Activated T-helper 1 cell treated with anti-CD3 and anti-CD28 coated beads, Interleukin-12 subunit alpha, Interleukin-12 subunit beta, Interleukin-2, Interleukin-4 antibody, amounts not matched to agents 30 ng/mL and 10 ng/mL and 1 ng/mL, durations not matched to agents 14 hours and 24 hours and 36 hours (primary cell): Measurements from ENCODE around the gene WDR77. TPM values are rescaled to one million over a fixed set of nuclear protein-coding genes. Genes with fewer than 3 reads are reported as not detected.
A peak's percentile ranks its signal among the peaks of the same experiment; 100 is the strongest.

Experiments used
- DNase-seq: peaks from one replicate; pipeline ENCODE4 v3.0.0; 2021; ENCODE audit warnings: low spot score
- H3K27ac Mint-ChIP-seq: one replicate; pipeline ENCODE4 v1.8.0; 2021; ENCODE audit warnings: mild to moderate bottlenecking, mixed read lengths
- H3K27me3 Mint-ChIP-seq: one replicate; pipeline ENCODE4 v1.8.0; 2022; ENCODE audit warnings: mild to moderate bottlenecking, moderate library complexity, mixed read lengths; ENCODE audit not compliant: insufficient read depth
- H3K36me3 Mint-ChIP-seq: one replicate; pipeline ENCODE4 v1.8.0; 2021; ENCODE audit warnings: low read depth, mixed read lengths
- H3K4me1 Mint-ChIP-seq: one replicate; pipeline ENCODE4 v1.8.0; 2021; ENCODE audit warnings: low read depth, mixed read lengths
- H3K4me3 Mint-ChIP-seq: one replicate; pipeline ENCODE4 v1.8.0; 2021; ENCODE audit warnings: mild to moderate bottlenecking, moderate library complexity, mixed read lengths
- H3K9me3 Mint-ChIP-seq: one replicate; pipeline ENCODE4 v1.8.0; 2021; ENCODE audit warnings: mixed read lengths
- intact Hi-C: fragments of 100-400 bp; cut with micrococcal nuclease; formaldehyde crosslinking; loops from one replicate; pipeline ENCODE4 v1.15.1; 2024
- total RNA-seq: library from RNA; stranded (reverse); gene quantifications from 2 replicates; pipeline ENCODE4 v1.2.3, GENCODE V29; 2022

WDR77 gene
- total RNA-seq, 1 donor from 2014 or later, result 61.3 TPM

- Mint-ChIP-seq H3K9me3 (no peaks in the 10 kb centered on the region), H3K27me3 (no peaks in the 10 kb centered on the region), H3K4me3 (no peak overlapping the region), H3K27ac (no peak overlapping the region), H3K4me1 (peaks cover 12% of the 10 kb centered on the region), H3K36me3 (peaks cover 25% of the 10 kb centered on the region)
- intact Hi-C loops, result no loop called here
- no peak for DNase-seq
Measured at GRCh38 chr1:111467865-111468716, 19.0 kb upstream of the WDR77 start.

- Mint-ChIP-seq H3K27me3 (no peaks in the 10 kb centered on the region), H3K9me3 (no peaks in the 10 kb centered on the region)
- intact Hi-C loops, result no loop called here
Measured at GRCh38 chr1:111466480-111466879, 17.4 kb upstream of the WDR77 start.

GRCh38 chr1:111465754-111466153 is 16.7 kb upstream of the WDR77 start:
- H3K27me3 Mint-ChIP-seq, result no peaks in the 10 kb centered on the region
- H3K4me1 Mint-ChIP-seq, result peaks cover 6% of the 10 kb centered on the region
- no peaks in the 10 kb centered on the region for H3K9me3 Mint-ChIP-seq
- intact Hi-C loops, result no loop called here
- no peak overlapping the region for H3K4me3 Mint-ChIP-seq
- H3K27ac Mint-ChIP-seq, result no peak overlapping the region
- peaks cover 35% of the 10 kb centered on the region for H3K36me3 Mint-ChIP-seq
- no peak for DNase-seq

More at GRCh38 chr1:111466480-111466879, 17.4 kb upstream of the WDR77 start:
- Mint-ChIP-seq H3K4me3 (no peak overlapping the region), H3K36me3 (peaks cover 33% of the 10 kb centered on the region), H3K27ac (no peak overlapping the region), H3K4me1 (peaks cover 6% of the 10 kb centered on the region)
- DNase-seq, result no peak

GRCh38 chr1:111463029-111463683 is 14.1 kb upstream of the WDR77 start:
- H3K27ac Mint-ChIP-seq, result no peak overlapping the region

GRCh38 chr1:111462370-111463028 is 13.4 kb upstream of the WDR77 start:
- intact Hi-C loops, result no loop called here

More at GRCh38 chr1:111463029-111463683, 14.1 kb upstream of the WDR77 start:
- peaks cover 49% of the 10 kb centered on the region for H3K36me3 Mint-ChIP-seq
- no peak for DNase-seq
- H3K4me1 Mint-ChIP-seq, result peaks cover 11% of the 10 kb centered on the region
- intact Hi-C loops, result no loop called here
- no peaks in the 10 kb centered on the region for H3K27me3 Mint-ChIP-seq
- no peaks in the 10 kb centered on the region for H3K9me3 Mint-ChIP-seq
- no peak overlapping the region for H3K4me3 Mint-ChIP-seq

GRCh38 chr1:111461765-111462164 is 12.7 kb upstream of the WDR77 start:
- Mint-ChIP-seq H3K9me3 (no peaks in the 10 kb centered on the region), H3K4me1 (peaks cover 11% of the 10 kb centered on the region), H3K36me3 (peaks cover 54% of the 10 kb centered on the region), H3K27ac (no peak overlapping the region), H3K4me3 (no peak overlapping the region), H3K27me3 (no peaks in the 10 kb centered on the region)
- DNase-seq, result no peak
- intact Hi-C loops, result no loop called here

More at GRCh38 chr1:111462370-111463028, 13.4 kb upstream of the WDR77 start:
- no peak for DNase-seq
- no peaks in the 10 kb centered on the region for H3K9me3 Mint-ChIP-seq
- no peak overlapping the region for H3K4me3 Mint-ChIP-seq
- no peak overlapping the region for H3K27ac Mint-ChIP-seq
- no peaks in the 10 kb centered on the region for H3K27me3 Mint-ChIP-seq
- peaks cover 11% of the 10 kb centered on the region for H3K4me1 Mint-ChIP-seq
- peaks cover 52% of the 10 kb centered on the region for H3K36me3 Mint-ChIP-seq

GRCh38 chr1:111455642-111456031 is 6.6 kb upstream of the WDR77 start:
- peaks cover 57% of the 10 kb centered on the region for H3K36me3 Mint-ChIP-seq
- H3K27ac Mint-ChIP-seq, result peak overlapping the region; percentile 71
- no peak for DNase-seq
- H3K4me3 Mint-ChIP-seq, result peak overlapping the region; percentile 67
- H3K4me1 Mint-ChIP-seq, result peaks cover 62% of the 10 kb centered on the region
- intact Hi-C loops, result loop anchor here (1.0 kb wide), 1 partner anchor 22 kb away; no protein-coding TSS in a partner anchor
- no peaks in the 10 kb centered on the region for H3K27me3 Mint-ChIP-seq
- H3K9me3 Mint-ChIP-seq, result no peaks in the 10 kb centered on the region

GRCh38 chr1:111454859-111455641 is 6.0 kb upstream of the WDR77 start:
- Mint-ChIP-seq H3K27ac (peak overlapping the region; percentile 79), H3K36me3 (peaks cover 56% of the 10 kb centered on the region), H3K27me3 (no peaks in the 10 kb centered on the region), H3K9me3 (no peaks in the 10 kb centered on the region), H3K4me3 (peak overlapping the region; percentile 67), H3K4me1 (peaks cover 65% of the 10 kb centered on the region)
- intact Hi-C loops, result loop anchor here (1.0 kb wide), 1 partner anchor 22 kb away; no protein-coding TSS in a partner anchor
- no peak for DNase-seq

- Mint-ChIP-seq H3K27me3 (no peaks in the 10 kb centered on the region), H3K9me3 (no peaks in the 10 kb centered on the region), H3K4me3 (no peak overlapping the region), H3K36me3 (peaks cover 53% of the 10 kb centered on the region), H3K4me1 (peaks cover 70% of the 10 kb centered on the region), H3K27ac (no peak overlapping the region)
- DNase-seq, result no peak
- intact Hi-C loops, result no loop called here
Measured at GRCh38 chr1:111453706-111454105, 4.7 kb upstream of the WDR77 start.

- no peak for DNase-seq
- Mint-ChIP-seq H3K4me3 (no peak overlapping the region), H3K27ac (no peak overlapping the region), H3K36me3 (peaks cover 46% of the 10 kb centered on the region), H3K4me1 (peaks cover 80% of the 10 kb centered on the region), H3K27me3 (no peaks in the 10 kb centered on the region), H3K9me3 (no peaks in the 10 kb centered on the region)
- intact Hi-C loops, result no loop called here
Measured at GRCh38 chr1:111452581-111452980, 3.5 kb upstream of the WDR77 start.

GRCh38 chr1:111450185-111450584 is 1.1 kb upstream of the WDR77 start:
- Mint-ChIP-seq H3K4me3 (peak overlapping the region; percentile 100), H3K27ac (peak overlapping the region; percentile 96), H3K36me3 (peaks cover 40% of the 10 kb centered on the region), H3K9me3 (no peaks in the 10 kb centered on the region), H3K4me1 (peaks cover 81% of the 10 kb centered on the region), H3K27me3 (no peaks in the 10 kb centered on the region)
- DNase-seq, result no peak
- intact Hi-C loops, result no loop called here

- H3K9me3 Mint-ChIP-seq, result no peaks in the 10 kb centered on the region
- no peaks in the 10 kb centered on the region for H3K27me3 Mint-ChIP-seq
- DNase-seq, result no peak
- peaks cover 41% of the 10 kb centered on the region for H3K36me3 Mint-ChIP-seq
- peak overlapping the region; percentile 96 for H3K27ac Mint-ChIP-seq
- peak overlapping the region; percentile 100 for H3K4me3 Mint-ChIP-seq
- intact Hi-C loops, result loop anchor here (1.0 to 2.0 kb wide), 12 partner anchors 21 to 1415 kb away; partner anchors contain the start of genes CEPT1, DDX20, DENND2D and DRAM2
- H3K4me1 Mint-ChIP-seq, result peaks cover 76% of the 10 kb centered on the region
Measured at GRCh38 chr1:111449703-111450017, 604 bp upstream of the WDR77 start.
